Lower lobe of right lung (tissue), 2 donors: ENCODE results near the gene NCS1. TPM values are rescaled to one million over a fixed set of nuclear protein-coding genes. Genes with fewer than 3 reads are reported as not detected.

Source experiments
- ATAC-seq, 2 donors: fragments of 200-7000 bp; cut with Tn5 transposase; one replicate each; pipeline ENCODE4 v1.9.1; 2020 to 2022; ENCODE audit warnings: mild to moderate bottlenecking in 2 of 2, moderate library complexity in 2 of 2
- DNase-seq: peaks from one replicate; pipeline ENCODE4 v3.0.0-alpha.2; 2020
- H3K27ac ChIP-seq: fragments of 200-600 bp; one replicate; pipeline ENCODE4 v1.8.0; 2022
- H3K27me3 ChIP-seq: fragments of 200-600 bp; one replicate; pipeline ENCODE4 v1.8.0; 2022; ENCODE audit warnings: low read depth
- H3K36me3 ChIP-seq: fragments of 200-600 bp; one replicate; pipeline ENCODE4 v1.8.0; 2022; ENCODE audit warnings: mild to moderate bottlenecking
- H3K4me1 ChIP-seq: fragments of 200-600 bp; one replicate; pipeline ENCODE4 v1.8.0; 2022
- H3K4me3 ChIP-seq: fragments of 200-600 bp; one replicate; pipeline ENCODE4 v1.8.0; 2022; ENCODE audit warnings: mild to moderate bottlenecking
- H3K9me3 ChIP-seq: fragments of 200-600 bp; one replicate; pipeline ENCODE4 v1.8.0; 2022
- intact Hi-C: fragments of 100-400 bp; cut with DNase I; formaldehyde crosslinking; loops from one replicate; pipeline ENCODE4 v1.11.0; 2022
- total RNA-seq: library from RNA; stranded (reverse); fragmentation: NEBNext Ultra II Directional; extraction: Animal tissue kit (Norgen Biotek cat#: 25700); gene quantifications from one replicate; pipeline ENCODE4 v1.2.1, GENCODE V29; 2021
- TF ChIP-seq, protein P1 (sequence below): fragments of 200-600 bp; IDR thresholded peaks from one replicate; pipeline ENCODE4 v1.8.0; 2022; ENCODE audit warnings: antibody characterized with exemption, mild to moderate bottlenecking
- donor health status: DM: no; HTN: yes; CAD: no; lungs with severe emphysema.

NCS1 gene
- total RNA-seq, 1 donor from 2014 or later = 7.0 TPM

DNA sequence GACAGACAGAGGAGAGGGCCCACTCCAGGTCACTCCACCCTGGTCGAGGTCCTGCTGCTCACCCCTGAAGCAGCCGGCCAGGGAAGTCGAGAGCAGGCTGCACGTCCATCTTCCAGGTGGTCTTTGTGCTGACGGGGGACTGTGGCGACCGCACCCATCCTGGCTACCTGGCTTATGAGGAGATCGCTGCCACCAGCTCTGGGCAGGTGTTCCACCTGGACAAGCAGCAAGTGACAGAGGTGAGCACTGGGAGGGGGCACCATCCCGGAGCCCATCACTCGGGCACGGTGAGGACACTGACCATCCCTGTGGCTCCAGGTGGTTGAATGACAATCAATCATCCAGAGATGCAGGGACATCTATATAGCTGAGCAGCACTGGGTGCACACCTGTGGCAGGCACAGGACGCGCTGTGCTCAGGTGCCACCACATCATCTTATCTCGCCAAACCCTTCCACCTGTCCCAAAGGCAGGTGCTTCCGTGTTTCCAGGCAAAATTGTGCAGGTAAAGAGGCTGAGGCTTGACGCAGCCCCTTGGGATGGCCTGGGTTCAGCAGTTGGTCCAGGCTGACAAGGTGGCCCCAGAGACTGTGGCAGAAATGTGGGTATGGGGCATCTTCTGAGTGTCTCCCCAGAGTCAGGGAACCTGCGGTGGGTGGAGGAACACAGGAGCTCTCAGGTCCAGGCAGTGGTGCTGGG, 114.0 kb downstream of the NCS1 start:
- Histone ChIP-seq H3K4me1 (peaks cover 42% of the 10 kb centered on the region), H3K36me3 (no peaks in the 10 kb centered on the region), H3K9me3 (no peaks in the 10 kb centered on the region), H3K4me3 (no peak overlapping the region), H3K27ac (peak overlapping the region; percentile 76), H3K27me3 (peaks cover 22% of the 10 kb centered on the region)
- ATAC-seq = no peak
- TF ChIP-seq, protein P1, sequence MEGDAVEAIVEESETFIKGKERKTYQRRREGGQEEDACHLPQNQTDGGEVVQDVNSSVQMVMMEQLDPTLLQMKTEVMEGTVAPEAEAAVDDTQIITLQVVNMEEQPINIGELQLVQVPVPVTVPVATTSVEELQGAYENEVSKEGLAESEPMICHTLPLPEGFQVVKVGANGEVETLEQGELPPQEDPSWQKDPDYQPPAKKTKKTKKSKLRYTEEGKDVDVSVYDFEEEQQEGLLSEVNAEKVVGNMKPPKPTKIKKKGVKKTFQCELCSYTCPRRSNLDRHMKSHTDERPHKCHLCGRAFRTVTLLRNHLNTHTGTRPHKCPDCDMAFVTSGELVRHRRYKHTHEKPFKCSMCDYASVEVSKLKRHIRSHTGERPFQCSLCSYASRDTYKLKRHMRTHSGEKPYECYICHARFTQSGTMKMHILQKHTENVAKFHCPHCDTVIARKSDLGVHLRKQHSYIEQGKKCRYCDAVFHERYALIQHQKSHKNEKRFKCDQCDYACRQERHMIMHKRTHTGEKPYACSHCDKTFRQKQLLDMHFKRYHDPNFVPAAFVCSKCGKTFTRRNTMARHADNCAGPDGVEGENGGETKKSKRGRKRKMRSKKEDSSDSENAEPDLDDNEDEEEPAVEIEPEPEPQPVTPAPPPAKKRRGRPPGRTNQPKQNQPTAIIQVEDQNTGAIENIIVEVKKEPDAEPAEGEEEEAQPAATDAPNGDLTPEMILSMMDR = no peak
- intact Hi-C loops = no loop called here
- peak; percentile 5 for DNase-seq

Other genes starting within 250 kb of the NCS1 start
- gene FNBP1, start 129.2 kb upstream of the NCS1 start, total RNA-seq = 61.1 TPM
- gene GPR107, start 118.5 kb upstream of the NCS1 start, total RNA-seq = 43.0 TPM
- gene HMCN2, start 93.4 kb downstream of the NCS1 start, total RNA-seq = 4.7 TPM